Stimulated activated CD4-positive, alpha-beta T cell treated with anti-CD3 and anti-CD28 coated beads, Interleukin-4, amount 100 ng/mL, for 48 hours (primary cell): ENCODE results near the gene PLXNB3.
"Not testable (repeated sequence)": the region's sequence is repeated elsewhere in the genome, so short reads cannot be mapped to it uniquely, and the experiment has no call there.

Source experiments
- DNase-seq, 2 donors: peaks; one replicate each; pipeline ENCODE4 v3.0.0-alpha.2; 2020; ENCODE audit warnings: low read depth in 2 of 2

Gene PLXNB3

GRCh38 chrX:153763989-153764755, at the start of gene PLXNB3:
Gene PLXNB3 (plus strand): TSS chrX:153764249. CDS start chrX:153765536, 1,287 bp downstream.
- DNase-seq, result peak; percentile 60 to 68

DNA sequence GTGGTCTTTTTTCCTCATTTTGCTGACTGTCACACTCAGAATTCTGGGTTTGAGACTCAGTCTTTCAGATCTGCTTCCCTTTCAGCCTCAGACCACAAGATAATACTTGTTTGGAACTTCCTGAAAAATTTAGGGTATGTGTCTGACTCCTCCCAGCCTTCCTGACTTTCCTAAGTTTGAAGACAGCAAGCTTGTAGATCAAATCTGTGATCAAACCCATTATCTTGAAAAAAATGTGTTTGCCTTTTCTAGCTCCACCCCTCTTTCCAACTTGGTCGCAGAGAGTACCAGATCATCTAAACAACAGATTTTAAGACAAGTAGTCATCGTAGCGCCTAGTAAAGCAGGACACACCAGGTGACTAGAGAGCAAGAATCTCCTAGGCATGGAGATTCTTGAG, 49.8 kb upstream of the PLXNB3 start:
- no peak for DNase-seq

- no peak for DNase-seq
These were observed 46.6 kb upstream of the PLXNB3 start for GRCh38 chrX:153717445-153717844.

DNA sequence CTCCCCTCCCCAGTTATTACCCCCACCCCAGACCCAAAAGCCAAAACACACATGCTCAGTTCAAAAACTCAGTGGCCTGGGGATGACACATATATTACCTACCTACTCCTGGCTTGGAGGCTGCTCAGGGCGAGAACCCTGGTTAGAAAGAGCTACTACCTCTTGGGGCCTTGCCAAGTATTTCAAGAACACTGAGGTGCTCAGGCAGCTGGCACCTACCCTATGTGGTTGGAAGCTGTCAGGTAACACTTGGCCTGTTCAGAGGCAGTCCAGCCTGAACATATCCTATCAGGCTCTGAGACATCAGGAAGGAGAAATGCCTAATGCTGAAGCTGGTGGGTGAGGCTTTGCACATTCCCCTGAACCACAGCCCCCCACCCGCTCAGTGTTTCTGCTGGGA, 44.8 kb upstream of the PLXNB3 start:
- DNase-seq, result no peak

DNA sequence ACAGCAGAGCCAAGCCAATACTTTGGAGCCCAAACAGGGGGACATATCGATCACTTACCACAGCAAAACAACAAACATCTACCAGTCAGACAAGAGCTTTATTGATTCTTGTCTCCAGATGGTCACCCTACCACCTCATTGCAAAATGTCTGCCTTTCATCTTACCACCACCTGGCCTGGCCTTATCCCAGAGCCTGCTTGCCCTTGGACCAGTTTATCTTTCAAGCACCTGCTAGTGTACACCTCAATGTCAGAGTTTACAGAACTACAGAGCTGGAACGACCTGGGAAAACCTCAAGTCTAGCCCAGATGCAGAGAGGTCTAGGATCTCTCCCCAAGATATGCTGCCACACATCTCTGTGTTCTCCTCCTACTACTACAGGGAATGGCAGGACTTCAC, 44.3 kb upstream of the PLXNB3 start:
- DNase-seq, result no peak

DNA sequence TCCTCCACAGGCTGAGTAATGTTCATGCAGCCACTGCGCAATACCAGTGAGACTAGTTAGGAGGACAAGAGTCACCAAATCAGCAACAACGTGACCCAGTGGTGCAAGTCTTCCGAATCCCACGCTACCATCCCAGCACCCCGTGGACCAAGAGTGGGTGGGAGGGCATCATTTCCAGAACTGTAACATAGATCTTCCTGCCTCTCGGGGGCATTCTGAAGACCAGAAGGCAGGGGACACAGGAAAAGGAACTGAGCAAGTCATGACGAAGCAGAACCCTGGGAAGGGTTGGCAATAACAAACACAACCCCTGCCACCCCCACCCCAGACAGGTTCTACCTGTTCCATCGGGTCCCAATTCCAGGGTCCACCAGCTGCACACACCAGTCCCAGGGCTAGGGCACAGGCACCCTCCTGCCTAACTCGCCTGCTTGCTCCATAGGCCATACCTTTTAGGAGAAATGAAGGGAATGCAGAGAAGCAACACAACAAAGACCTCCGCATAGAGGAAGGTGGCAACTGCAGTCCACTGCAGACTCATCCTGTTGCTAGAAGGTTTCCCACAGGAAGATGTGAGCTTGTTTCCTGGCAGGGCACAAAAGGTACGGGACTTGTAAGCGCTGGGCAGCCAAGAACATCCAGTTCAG, 41.2 kb upstream of the PLXNB3 start:
- no peak for DNase-seq

- peak; percentile 47 to 63 for DNase-seq
These were observed 40.4 kb upstream of the PLXNB3 start for GRCh38 chrX:153723351-153724251.

DNA sequence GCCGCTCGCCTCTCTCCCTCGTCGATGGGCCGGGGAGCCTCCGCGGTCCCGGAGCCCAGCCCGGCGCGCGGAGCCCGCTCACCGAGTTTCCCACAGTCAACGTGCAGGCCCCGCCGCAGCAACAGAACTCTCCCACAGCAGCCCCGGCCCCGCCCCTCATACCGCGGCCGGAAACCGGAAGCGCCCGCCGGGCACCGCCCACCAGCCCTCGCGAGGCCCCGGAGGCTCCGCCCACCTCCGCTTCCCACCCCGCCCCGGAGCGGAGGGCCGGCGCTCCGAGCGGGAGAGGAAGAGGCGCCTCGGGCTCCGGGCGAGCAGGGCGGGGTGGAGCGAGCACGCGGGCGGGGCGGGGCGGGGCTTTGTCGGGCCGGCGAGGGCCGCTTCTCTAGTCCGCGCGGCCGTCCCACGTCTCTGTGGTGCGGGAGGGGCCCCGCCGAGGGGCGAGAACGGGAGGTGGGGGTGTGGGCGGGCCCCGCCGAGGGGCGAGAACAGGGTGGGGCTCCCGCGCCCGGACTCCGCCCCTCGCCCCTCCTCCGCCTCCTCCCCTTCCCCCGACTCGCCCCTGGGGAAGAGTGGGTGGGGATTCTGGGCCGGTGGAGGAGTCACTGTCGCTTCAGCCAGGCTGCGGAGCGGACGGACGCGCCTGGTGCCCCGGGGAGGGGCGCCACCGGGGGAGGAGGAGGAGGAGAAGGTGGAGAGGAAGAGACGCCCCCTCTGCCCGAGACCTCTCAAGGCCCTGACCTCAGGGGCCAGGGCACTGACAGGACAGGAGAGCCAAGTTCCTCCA, 39.6 kb upstream of the PLXNB3 start, which contains the start of the genes ABCD1 and BCAP31:
Gene ABCD1, plus strand, starts transcription at position 605 of the 787 bp plus-strand sequence. CDS start 411 bp downstream, outside the sequence.
Gene BCAP31, minus strand, starts transcription at position 136 of the 787 bp plus-strand sequence. CDS start 1,143 bp downstream, outside the sequence.
- DNase-seq, result peak; percentile 77 to 80

DNA sequence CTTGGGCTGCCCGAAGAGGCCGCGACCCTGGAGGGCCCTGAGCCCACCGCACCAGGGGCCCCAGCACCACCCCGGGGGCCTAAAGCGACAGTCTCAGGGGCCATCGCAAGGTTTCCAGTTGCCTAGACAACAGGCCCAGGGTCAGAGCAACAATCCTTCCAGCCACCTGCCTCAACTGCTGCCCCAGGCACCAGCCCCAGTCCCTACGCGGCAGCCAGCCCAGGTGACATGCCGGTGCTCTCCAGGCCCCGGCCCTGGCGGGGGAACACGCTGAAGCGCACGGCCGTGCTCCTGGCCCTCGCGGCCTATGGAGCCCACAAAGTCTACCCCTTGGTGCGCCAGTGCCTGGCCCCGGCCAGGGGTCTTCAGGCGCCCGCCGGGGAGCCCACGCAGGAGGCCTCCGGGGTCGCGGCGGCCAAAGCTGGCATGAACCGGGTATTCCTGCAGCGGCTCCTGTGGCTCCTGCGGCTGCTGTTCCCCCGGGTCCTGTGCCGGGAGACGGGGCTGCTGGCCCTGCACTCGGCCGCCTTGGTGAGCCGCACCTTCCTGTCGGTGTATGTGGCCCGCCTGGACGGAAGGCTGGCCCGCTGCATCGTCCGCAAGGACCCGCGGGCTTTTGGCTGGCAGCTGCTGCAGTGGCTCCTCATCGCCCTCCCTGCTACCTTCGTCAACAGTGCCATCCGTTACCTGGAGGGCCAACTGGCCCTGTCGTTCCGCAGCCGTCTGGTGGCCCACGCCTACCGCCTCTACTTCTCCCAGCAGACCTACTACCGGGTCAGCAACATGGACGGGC, 38.8 kb upstream of the PLXNB3 start:
- no peak for DNase-seq

- DNase-seq, result no peak
These were observed 38.2 kb upstream of the PLXNB3 start for GRCh38 chrX:153725832-153726285.

DNA sequence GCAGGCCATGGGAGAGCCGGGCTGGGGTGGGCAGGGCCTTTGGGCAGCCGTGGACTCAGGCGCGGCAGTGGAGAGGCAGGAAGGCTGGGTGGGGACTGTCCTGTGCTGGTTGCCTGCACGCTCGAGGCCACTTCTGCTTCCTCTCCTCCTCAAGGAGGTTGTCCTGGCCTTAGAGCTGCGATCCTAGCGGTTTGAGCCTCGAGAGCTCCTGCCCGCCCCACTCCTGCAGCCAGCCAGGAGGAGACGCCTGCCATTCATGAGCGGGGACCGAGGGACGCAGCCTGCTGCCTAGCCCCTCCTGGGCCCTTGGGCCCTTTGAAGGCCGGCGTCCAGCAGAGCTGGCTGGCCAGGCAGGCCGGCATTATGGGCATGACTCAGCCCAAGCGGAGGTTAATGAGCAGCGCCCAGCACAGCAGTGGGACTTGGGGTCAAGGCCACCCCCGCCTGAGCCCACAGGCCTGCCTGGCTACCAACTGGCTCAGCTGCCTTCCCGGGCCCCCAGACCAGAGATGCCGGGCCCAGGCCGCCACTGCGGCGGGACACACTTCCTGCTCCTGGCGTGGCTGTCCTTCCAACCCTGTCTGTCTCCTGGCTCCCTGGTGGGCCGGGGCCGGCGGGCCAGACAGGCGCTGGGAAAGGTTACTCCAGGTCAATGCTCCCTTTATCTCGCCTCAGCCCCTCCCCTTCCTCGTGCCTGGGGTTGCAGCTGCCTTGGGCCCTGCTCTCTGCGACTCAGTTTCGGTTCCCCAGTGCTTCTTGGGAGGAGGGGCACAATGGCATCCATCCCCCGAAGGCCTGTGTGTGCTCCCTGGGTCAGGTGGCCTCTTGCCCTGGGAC, 37.5 kb upstream of the PLXNB3 start:
- DNase-seq, result no peak

DNA sequence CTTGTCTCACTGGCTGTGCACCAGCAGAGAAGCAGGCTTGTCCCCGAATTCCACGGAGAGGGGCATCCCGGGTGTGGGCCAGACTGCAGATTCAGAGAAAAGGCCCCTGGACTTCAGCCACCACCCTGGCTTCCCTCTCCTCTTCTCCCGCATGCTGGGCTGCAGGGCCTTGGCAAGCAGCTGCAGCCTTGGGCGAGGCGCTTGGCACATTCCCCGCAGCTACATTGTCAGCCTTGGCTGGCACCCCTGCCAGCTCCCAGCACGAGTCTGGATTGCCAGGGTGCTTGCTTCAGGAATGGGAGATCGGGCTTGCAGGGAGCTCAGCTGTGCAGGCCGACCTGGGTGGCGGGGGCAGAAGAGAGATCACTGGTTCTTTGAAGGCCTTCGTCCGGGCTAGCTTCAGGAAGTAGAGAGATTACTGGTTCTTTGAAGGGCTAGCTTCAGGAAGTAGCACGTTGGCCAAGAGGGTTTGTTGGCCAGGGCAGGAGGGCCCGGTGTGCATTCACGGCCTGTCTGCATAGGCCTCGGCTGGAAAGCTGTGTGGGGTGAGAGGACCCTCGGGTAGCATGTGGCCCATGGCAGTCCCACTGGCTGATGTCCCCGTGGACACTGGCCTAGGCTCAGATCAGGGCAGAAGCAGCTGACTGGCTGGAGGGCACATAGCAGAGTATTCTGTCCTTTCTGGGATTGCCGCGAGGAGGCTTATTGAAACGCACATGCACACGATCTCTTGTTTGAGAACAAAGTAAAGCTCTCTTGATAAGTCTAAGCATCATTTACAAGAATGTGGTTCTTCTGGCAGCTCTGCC, 36.7 kb upstream of the PLXNB3 start:
- no peak for DNase-seq

- no peak for DNase-seq
These were observed 36.0 kb upstream of the PLXNB3 start for GRCh38 chrX:153728095-153728494.

GRCh38 chrX:153728951-153729631, 35.0 kb upstream of the PLXNB3 start:
- no peak for DNase-seq

DNA sequence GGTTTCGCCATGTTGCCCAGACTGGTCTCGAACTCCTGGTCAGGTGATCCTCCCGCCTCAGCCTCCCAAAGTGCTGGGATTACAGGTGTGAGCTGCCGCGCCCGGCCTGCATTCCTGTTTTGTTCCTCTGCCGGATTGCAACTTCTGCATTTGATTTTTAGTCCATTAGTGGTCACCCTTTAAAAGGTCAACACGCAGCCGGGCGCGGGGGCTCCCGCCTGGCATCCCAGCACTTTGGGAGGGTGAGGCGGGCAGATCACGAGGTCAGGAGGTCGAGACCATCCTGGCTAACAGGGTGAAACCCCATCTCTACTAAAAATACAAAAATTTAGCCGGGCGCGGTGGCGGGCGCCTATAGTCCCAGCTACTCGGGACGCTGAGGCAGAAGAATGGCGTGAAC, 33.9 kb upstream of the PLXNB3 start:
- DNase-seq, result not testable (repeated sequence)

- no peak for DNase-seq
These were observed 32.8 kb upstream of the PLXNB3 start for GRCh38 chrX:153731117-153731844.

GRCh38 chrX:153731845-153732215, 32.2 kb upstream of the PLXNB3 start:
- no peak for DNase-seq
